NCI-H128 (cell line): ENCODE measurements around the gene NCAN.

Experiments
- DNase-seq: peaks from one replicate; lab custom pipeline; 2025; ENCODE audit not compliant: unreplicated experiment; lab: John Stamatoyannopoulos, UW

Gene NCAN

GRCh38 chr19:19279062-19279612 lies 67.4 kb downstream of the NCAN start:
- DNase-seq, result no peak

- no peak for DNase-seq
These were observed 68.1 kb downstream of the NCAN start for GRCh38 chr19:19279853-19280252.

GRCh38 chr19:19280561-19280960 lies 68.8 kb downstream of the NCAN start:
- DNase-seq, result no peak

GRCh38 chr19:19285686-19286085 lies 73.9 kb downstream of the NCAN start:
- DNase-seq, result no peak

GRCh38 chr19:19292607-19293006 lies 80.8 kb downstream of the NCAN start:
- DNase-seq, result no peak

- no peak for DNase-seq
These were observed 83.2 kb downstream of the NCAN start for GRCh38 chr19:19294914-19295313.

- no peak for DNase-seq
These were observed 85.4 kb downstream of the NCAN start for GRCh38 chr19:19296953-19297689.

GRCh38 chr19:19297759-19298158 lies 86.0 kb downstream of the NCAN start:
- no peak for DNase-seq

GRCh38 chr19:19300613-19301012 lies 88.9 kb downstream of the NCAN start:
- no peak for DNase-seq
